Mucosa of rectum (tissue), 2 donors: ENCODE data around the gene ASTN2.
A peak's percentile ranks its signal among the peaks of the same experiment; 100 is the strongest.

Experiments
- H3K27ac ChIP-seq, 2 donors: one replicate each; pipeline ENCODE4 v1.7.0; 2013; ENCODE audit warnings: inconsistent platforms in 2 of 2, low read depth in 2 of 2, low read length in 2 of 2
- H3K27me3 ChIP-seq, 2 donors: one replicate each; pipeline ENCODE4 v1.7.0; 2013; ENCODE audit warnings: low read length in 2 of 2; ENCODE audit not compliant: control insufficient read depth in 2 of 2, insufficient read depth in 2 of 2
- H3K36me3 ChIP-seq, 2 donors: one replicate each; pipeline ENCODE4 v1.7.0; 2013; ENCODE audit warnings: low read length in 2 of 2; ENCODE audit not compliant: control insufficient read depth in 2 of 2, insufficient read depth in 2 of 2
- H3K4me1 ChIP-seq, 2 donors: one replicate each; pipeline ENCODE4 v1.7.0; 2013; ENCODE audit warnings: low read length in 2 of 2, mild to moderate bottlenecking in 1 of 2; ENCODE audit not compliant: control insufficient read depth in 2 of 2, insufficient read depth in 2 of 2
- H3K4me3 ChIP-seq, 2 donors: one replicate each; pipeline ENCODE4 v1.7.0; 2013; ENCODE audit warnings: low read length in 2 of 2
- H3K9ac ChIP-seq, 2 donors: one replicate each; pipeline ENCODE4 v1.7.0; 2013; ENCODE audit warnings: low read length in 2 of 2, low read depth in 1 of 2, mild to moderate bottlenecking in 1 of 2
- H3K9me3 ChIP-seq, 2 donors: one replicate each; pipeline ENCODE4 v1.7.0; 2013; ENCODE audit warnings: low read length in 2 of 2; ENCODE audit not compliant: control insufficient read depth in 2 of 2
- donor health status: healthy.
- donor health status: Normal muscosa, but diverticular disease.

ASTN2 gene, protein sequence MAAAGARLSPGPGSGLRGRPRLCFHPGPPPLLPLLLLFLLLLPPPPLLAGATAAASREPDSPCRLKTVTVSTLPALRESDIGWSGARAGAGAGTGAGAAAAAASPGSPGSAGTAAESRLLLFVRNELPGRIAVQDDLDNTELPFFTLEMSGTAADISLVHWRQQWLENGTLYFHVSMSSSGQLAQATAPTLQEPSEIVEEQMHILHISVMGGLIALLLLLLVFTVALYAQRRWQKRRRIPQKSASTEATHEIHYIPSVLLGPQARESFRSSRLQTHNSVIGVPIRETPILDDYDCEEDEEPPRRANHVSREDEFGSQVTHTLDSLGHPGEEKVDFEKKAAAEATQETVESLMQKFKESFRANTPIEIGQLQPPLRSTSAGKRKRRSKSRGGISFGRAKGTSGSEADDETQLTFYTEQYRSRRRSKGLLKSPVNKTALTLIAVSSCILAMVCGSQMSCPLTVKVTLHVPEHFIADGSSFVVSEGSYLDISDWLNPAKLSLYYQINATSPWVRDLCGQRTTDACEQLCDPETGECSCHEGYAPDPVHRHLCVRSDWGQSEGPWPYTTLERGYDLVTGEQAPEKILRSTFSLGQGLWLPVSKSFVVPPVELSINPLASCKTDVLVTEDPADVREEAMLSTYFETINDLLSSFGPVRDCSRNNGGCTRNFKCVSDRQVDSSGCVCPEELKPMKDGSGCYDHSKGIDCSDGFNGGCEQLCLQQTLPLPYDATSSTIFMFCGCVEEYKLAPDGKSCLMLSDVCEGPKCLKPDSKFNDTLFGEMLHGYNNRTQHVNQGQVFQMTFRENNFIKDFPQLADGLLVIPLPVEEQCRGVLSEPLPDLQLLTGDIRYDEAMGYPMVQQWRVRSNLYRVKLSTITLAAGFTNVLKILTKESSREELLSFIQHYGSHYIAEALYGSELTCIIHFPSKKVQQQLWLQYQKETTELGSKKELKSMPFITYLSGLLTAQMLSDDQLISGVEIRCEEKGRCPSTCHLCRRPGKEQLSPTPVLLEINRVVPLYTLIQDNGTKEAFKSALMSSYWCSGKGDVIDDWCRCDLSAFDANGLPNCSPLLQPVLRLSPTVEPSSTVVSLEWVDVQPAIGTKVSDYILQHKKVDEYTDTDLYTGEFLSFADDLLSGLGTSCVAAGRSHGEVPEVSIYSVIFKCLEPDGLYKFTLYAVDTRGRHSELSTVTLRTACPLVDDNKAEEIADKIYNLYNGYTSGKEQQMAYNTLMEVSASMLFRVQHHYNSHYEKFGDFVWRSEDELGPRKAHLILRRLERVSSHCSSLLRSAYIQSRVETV (N-terminal part only)

DNA sequence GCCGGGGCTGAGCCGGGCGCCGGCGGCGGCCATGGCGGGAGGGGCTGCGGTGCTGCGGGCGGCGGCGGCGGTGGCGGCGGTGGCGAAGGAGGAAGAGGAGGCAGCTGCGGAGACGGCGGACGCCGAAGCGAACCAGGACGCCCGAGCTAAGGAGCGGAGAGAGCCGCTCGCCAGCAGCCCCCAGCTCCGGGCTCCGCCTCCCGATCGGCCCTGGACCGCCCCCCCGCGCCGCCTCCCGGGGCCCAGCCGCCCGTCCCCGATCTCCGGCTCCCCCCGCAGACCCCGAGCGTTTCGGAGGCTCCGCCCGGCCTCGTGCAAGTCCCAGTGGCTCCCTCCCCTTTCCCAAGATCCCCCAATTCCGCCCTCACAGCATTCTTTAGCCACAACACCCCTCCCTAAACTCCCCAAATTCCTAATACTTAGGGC lies at the start of gene ASTN2:
ASTN2 (minus strand) TSS at position 152 of the 426 bp plus-strand sequence; CDS start at position 33, 119 bp downstream.
- Histone ChIP-seq H3K9ac (no peak within 1 kb of the TSS), H3K4me1 (peaks cover 0 to 3% of the 10 kb centered on the region in 2 donors), H3K36me3 (no peaks in the 10 kb centered on the region), H3K4me3 (peak within 1 kb of the TSS in 1 of 2 donors; percentile 35), H3K27me3 (peaks cover 44 to 50% of the 10 kb centered on the region in 2 donors), H3K9me3 (no peaks in the 10 kb centered on the region), H3K27ac (no peak within 1 kb of the TSS)

DNA sequence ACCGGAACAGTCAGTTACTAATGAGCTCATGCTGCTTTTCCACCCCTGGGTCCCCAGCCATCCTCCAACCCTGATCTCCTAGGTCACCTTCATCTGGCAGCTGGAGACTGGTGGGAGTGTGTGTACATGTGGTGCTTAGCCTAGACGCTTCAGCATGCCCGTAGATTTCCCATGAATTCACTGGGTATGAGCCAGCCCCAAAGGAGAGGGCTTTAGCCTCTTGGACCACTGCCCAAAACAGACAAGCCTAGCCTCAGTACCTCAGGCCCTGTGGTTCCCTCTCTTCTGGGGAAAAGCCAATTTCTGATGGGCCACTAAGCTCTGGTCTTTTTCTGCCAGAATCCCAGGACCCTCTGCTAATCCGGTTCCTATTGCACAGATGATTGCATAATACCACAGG lies 48.0 kb upstream of the ASTN2 start:
- Histone ChIP-seq H3K27ac (no peak overlapping the region), H3K9ac (no peak overlapping the region), H3K4me3 (no peak overlapping the region), H3K9me3 (no peaks in the 10 kb centered on the region), H3K36me3 (no peaks in the 10 kb centered on the region), H3K4me1 (peaks cover 0 to 4% of the 10 kb centered on the region in 2 donors), H3K27me3 (no peaks in the 10 kb centered on the region)

DNA sequence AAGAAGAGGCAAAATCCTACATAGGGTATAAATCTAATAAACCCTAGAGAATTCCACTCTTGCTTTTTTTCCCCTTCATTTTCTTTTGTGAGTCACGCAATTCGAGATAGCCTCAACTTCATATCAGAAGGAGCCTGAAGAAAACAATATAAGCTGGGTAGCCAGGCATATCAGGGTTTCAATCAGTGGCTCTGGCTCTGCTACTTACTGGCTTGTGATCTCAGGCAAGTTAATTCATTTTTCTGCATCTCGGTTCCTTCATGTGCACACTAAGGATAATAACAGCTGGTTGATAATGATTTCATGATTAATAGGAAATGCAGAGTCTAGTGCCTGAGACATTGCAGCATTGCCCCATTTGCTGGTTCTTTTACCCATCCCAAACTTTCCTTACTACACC lies 46.5 kb upstream of the ASTN2 start:
- H3K27me3 ChIP-seq, result no peaks in the 10 kb centered on the region
- H3K9me3 ChIP-seq, result no peaks in the 10 kb centered on the region
- H3K4me1 ChIP-seq, result peaks cover 0 to 4% of the 10 kb centered on the region in 2 donors
- H3K27ac ChIP-seq, result no peak overlapping the region
- H3K9ac ChIP-seq, result no peak overlapping the region
- no peak overlapping the region for H3K4me3 ChIP-seq
- H3K36me3 ChIP-seq, result no peaks in the 10 kb centered on the region

DNA sequence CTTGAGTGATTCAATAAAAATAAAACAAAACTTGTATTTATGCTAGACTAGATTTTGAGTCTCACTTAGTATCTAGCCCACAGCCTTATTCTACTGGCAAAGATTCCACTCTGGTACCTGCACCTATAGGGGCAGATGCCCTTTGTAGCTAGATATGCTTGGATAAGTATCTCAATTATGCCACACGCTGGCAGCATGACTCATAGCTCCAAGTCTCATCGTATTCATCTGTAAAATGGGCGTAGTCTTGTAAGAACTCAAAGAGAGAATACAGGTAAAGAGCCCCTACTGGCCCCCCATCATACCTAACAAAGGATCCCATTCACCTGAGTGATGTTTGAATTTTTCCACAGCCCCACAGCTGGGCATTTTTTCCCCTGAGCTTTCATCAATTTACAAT lies 45.9 kb upstream of the ASTN2 start:
- no peak overlapping the region for H3K4me3 ChIP-seq
- peaks cover 0 to 1% of the 10 kb centered on the region in 2 donors for H3K4me1 ChIP-seq
- H3K27ac ChIP-seq, result no peak overlapping the region
- H3K9ac ChIP-seq, result no peak overlapping the region
- H3K36me3 ChIP-seq, result no peaks in the 10 kb centered on the region
- no peaks in the 10 kb centered on the region for H3K9me3 ChIP-seq
- no peaks in the 10 kb centered on the region for H3K27me3 ChIP-seq

DNA sequence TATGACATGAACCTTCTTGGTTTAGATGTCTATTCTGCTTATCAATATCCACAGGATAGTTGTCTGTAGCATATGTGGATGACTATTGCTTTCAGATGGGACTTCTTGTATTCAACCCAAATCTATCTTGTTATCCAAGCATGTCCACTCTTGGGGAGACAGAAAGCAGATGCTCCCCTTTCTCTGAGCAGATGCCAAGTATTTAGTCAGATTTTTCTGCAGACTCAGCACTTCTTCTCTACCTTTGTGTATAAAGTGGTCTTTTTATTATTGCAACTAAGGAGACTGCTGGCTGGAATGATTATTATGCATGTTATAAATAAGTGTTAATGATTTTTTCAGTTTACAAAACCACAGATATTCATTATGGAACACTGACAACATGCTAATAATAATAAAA lies 45.1 kb upstream of the ASTN2 start:
- no peak overlapping the region for H3K4me3 ChIP-seq
- no peaks in the 10 kb centered on the region for H3K9me3 ChIP-seq
- no peak overlapping the region for H3K27ac ChIP-seq
- H3K27me3 ChIP-seq, result no peaks in the 10 kb centered on the region
- H3K36me3 ChIP-seq, result no peaks in the 10 kb centered on the region
- no peaks in the 10 kb centered on the region for H3K4me1 ChIP-seq
- H3K9ac ChIP-seq, result no peak overlapping the region

DNA sequence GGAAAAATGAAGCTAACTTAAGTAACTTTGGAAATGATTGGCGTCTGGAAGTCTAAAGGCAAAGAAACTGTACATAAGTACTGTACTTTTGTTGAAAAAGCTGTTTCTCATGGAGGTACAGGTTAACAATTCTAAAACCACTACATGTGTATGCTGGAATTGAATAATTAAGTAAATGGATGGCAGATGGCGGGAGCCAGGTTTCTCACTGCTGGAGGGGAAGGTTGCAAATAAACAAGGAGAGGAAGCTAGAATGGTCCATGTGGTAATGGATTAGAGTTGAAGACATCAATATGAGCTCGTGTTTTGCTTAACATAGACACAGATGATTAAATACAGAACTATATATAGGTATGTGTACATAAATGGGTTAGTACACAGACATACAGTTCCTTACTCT lies 43.2 kb upstream of the ASTN2 start:
- H3K4me1 ChIP-seq, result no peaks in the 10 kb centered on the region
- no peaks in the 10 kb centered on the region for H3K36me3 ChIP-seq
- H3K4me3 ChIP-seq, result no peak overlapping the region
- H3K27me3 ChIP-seq, result no peaks in the 10 kb centered on the region
- H3K9me3 ChIP-seq, result no peaks in the 10 kb centered on the region
- no peak overlapping the region for H3K27ac ChIP-seq
- no peak overlapping the region for H3K9ac ChIP-seq

DNA sequence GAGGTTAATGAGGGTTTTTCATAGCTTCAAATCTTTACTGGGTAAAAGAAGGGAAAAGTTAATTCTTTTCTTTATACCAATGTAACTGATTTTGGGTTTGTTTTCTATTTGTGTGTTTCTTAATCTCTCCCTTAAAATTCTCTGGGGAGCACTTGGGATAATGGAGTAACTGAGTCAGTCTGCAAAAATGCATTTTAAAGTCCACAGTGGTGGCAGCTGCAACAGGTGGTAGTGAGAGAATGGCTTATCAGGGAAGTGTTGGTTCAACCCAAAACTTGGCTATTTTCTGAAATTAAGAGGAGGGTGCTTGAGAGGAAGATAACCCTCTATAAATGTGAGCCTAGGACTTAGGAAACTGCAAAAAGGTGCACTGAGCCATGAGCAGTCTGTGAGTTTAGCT lies 39.9 kb upstream of the ASTN2 start:
- H3K27me3 ChIP-seq, result no peaks in the 10 kb centered on the region
- H3K4me1 ChIP-seq, result no peaks in the 10 kb centered on the region
- H3K36me3 ChIP-seq, result no peaks in the 10 kb centered on the region
- H3K9me3 ChIP-seq, result no peaks in the 10 kb centered on the region
- H3K27ac ChIP-seq, result no peak overlapping the region
- no peak overlapping the region for H3K4me3 ChIP-seq
- no peak overlapping the region for H3K9ac ChIP-seq

DNA sequence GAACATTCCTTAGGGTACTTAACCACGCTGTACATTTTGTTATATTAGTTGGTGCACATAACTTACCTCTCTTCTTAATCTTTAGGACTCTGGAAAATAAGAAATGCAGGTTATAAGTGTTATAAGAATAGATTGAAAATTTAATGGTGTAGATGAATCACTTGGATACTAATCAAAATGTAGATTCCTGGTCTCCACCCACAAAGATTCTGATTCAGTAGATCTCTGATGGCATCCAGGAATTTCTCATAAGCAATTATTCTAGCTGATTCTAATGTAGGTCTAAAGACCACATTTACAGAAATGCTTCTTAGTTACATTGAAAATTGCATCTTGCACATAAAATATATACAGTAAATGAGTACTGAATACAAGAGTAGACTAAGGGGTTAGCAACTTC lies 38.9 kb upstream of the ASTN2 start:
- Histone ChIP-seq H3K4me3 (no peak overlapping the region), H3K9me3 (no peaks in the 10 kb centered on the region), H3K27me3 (no peaks in the 10 kb centered on the region), H3K27ac (no peak overlapping the region), H3K4me1 (no peaks in the 10 kb centered on the region), H3K36me3 (no peaks in the 10 kb centered on the region), H3K9ac (no peak overlapping the region)

DNA sequence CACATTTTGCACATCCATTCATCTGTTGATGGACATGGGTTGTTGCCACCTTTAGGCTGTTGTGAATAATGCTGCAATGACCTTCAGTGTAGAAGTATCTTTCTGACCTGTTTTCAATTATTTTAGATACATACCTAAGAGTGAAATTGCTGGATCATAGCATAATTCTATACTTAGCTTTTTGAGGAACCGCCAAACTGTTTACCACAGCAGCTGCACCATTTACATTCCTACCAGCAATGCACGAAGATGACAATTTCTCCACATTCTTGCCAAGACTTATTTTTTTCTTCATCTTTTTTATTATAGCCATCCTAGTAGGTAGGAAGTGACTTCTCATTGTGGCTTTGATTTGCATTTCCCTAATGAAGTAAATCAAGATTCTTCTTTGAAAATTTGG lies 36.5 kb upstream of the ASTN2 start:
- H3K27ac ChIP-seq, result no peak overlapping the region
- no peak overlapping the region for H3K9ac ChIP-seq
- H3K36me3 ChIP-seq, result no peaks in the 10 kb centered on the region
- no peaks in the 10 kb centered on the region for H3K27me3 ChIP-seq
- no peaks in the 10 kb centered on the region for H3K4me1 ChIP-seq
- no peaks in the 10 kb centered on the region for H3K9me3 ChIP-seq
- no peak overlapping the region for H3K4me3 ChIP-seq
